ENCODE measurements around the gene PAM. TPM values are rescaled to one million over a fixed set of nuclear protein-coding genes. Genes with fewer than 3 reads are reported as not detected.
"Not testable (repeated sequence)": the region's sequence is repeated elsewhere in the genome, so short reads cannot be mapped to it uniquely, and the experiment has no call there.

PAM gene
- total RNA-seq, 1 experiment from 2014 or later = 1.2 TPM

DNA sequence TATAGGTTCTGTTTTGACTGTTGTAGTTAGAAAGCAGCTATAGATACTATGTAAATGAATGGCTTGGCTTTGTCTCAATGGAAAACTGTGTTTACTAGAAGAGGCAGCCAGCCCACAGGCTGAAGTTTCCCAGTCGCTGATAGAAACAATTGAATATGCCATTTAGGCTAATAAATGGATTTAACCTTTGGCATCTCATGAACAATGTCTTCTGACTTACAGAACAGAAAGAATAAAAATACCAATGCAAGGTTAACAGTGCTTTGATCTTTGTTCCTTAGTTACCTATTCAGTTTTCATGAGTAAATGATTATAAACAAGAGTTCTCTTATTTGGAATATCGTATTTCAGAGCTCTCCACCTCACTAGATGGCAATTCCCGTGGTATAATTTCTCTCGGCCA, 120.6 kb downstream of the PAM start:
- in situ Hi-C loops (cut with HindIII; ENCODE audit: low sequenced_read_pairs) = no loop called here
- no peak for DNase-seq (ENCODE audit: low spot score)

DNA sequence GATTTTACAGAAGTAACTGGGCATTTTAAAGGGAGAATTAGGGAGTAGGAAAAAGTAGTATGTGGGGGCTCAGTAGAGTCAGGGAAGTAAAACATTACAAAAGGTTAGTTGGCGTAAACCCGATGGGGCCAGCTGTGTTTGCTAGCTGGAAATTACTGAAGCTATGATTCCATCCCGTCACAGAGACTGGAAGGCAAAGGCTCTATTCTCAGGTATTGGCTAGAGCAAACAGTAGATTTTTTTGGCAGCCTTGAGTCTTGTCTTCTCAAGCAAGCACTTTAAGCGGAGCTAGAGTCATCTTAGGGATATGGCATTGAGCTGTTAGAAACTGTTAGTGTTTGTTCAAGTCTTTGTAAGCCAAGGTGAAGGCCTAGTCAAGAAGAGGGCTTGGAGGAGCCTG, 121.5 kb downstream of the PAM start:
- no peak for DNase-seq (ENCODE audit: low spot score)
- in situ Hi-C loops (cut with HindIII; ENCODE audit: low sequenced_read_pairs) = no loop called here

- in situ Hi-C loops (cut with HindIII; ENCODE audit: low sequenced_read_pairs) = no loop called here
- DNase-seq (ENCODE audit: low spot score) = no peak
These were observed 124.6 kb downstream of the PAM start for GRCh38 chr5:102879741-102880140.

GRCh38 chr5:102886586-102886985, 131.5 kb downstream of the PAM start:
- DNase-seq (ENCODE audit: low spot score) = no peak
- in situ Hi-C loops (cut with HindIII; ENCODE audit: low sequenced_read_pairs) = no loop called here

- no peak for DNase-seq (ENCODE audit: low spot score)
- in situ Hi-C loops (cut with HindIII; ENCODE audit: low sequenced_read_pairs) = no loop called here
These were observed 133.4 kb downstream of the PAM start for GRCh38 chr5:102888483-102888882.

DNA sequence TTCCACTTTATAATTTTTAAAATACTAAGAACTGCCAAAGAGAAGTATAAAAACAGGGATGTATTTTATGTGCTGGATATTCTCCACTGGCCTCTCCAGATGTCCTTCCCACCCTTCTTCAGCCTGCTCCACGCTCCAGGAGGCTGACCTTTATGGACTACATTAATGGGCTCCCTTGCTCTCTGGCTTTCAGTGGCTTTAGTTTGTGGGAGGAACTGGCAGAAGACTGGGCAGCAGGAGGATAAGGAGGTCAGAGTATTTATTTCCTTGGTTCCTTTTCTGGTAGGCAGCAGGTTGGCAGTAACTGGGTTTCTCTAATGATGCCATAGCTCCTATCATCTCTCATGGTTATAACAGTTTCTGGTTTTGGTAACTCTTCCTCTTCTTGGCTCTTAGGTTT, 133.9 kb downstream of the PAM start:
- in situ Hi-C loops (cut with HindIII; ENCODE audit: low sequenced_read_pairs) = no loop called here
- peak; percentile 22 for DNase-seq (ENCODE audit: low spot score)

DNA sequence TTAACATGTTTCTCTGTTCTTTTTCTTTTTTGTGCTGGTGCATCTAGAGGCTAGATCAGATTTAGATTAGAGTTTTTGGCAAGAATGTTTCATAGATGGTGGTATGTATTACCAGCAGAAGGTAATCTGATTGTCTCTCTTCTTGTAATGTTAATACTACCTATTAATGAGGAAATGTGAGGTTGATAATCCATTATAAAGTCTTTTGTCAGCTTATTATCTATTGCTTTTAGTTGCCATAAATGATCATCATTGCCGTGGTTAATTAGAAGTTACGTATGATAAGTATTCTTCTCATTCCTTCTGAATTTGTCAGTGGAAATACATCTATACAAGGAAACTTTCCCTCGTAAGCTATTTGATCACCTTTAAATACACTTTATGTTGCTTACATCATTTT, 135.0 kb downstream of the PAM start:
- in situ Hi-C loops (cut with HindIII; ENCODE audit: low sequenced_read_pairs) = no loop called here

GRCh38 chr5:102891175-102891574, 136.1 kb downstream of the PAM start:
- in situ Hi-C loops (cut with HindIII; ENCODE audit: low sequenced_read_pairs) = no loop called here
- DNase-seq (ENCODE audit: low spot score) = no peak

More for the DNA sequence above, 135.0 kb downstream of the PAM start:
- DNase-seq (ENCODE audit: low spot score) = no peak

DNA sequence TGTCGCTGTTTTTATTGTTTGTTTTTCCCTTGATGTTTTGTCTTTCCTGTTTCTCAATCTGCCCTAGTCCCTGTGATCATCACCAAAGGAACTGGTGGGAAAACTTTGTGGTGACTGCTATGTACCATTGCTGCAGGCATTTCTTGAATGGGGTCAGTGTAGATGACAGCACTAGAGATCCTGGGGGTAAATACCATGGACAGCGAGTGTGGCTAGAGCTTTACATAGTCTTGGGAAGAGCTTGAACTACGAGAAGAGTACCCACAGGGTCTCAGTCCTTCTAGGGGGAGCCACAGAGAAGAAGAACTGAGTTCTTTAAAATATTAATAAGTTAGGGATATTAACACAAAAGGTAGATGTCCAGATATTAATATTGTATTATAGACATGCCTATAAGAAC, 138.8 kb downstream of the PAM start:
- in situ Hi-C loops (cut with HindIII; ENCODE audit: low sequenced_read_pairs) = no loop called here
- DNase-seq (ENCODE audit: low spot score) = no peak

DNA sequence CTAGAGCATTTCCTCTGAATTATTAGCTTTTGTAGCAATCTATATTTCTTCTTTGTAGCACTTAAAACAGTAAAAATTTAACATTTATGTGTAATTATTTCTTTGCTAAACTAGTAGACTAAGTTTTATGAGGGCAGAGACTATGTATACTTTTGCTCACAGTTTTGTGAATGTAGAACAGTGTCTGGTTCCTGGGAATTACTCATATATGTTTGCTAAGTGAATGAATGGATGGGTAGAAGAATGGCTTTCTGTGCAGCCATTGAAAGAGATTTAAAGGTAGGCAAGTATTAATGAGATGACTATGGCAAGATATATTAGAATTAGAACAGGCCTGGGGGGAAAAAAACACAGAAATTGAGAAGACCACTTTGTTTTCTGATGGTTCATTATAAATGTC, 140.1 kb downstream of the PAM start:
- in situ Hi-C loops (cut with HindIII; ENCODE audit: low sequenced_read_pairs) = no loop called here
- no peak for DNase-seq (ENCODE audit: low spot score)

DNA sequence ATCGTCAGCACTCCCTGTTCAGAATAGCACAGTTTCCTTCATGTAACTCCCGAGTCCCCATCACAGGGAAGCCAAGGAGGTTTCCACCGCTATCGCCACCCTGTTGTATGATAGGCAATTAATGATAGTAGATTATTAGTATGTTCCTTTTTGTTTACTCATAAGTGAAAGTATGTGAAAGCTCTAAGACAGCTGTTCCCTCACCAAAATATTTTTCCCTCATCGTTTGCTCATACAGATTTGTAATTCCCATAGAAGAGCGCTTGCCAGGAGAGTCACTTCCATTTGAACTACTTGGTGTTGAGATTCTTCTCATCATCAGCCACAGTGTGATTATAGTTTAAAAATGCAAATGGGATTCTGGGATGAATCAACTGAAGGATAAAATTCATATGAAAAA, 140.9 kb downstream of the PAM start:
- DNase-seq (ENCODE audit: low spot score) = no peak
- in situ Hi-C loops (cut with HindIII; ENCODE audit: low sequenced_read_pairs) = no loop called here

DNA sequence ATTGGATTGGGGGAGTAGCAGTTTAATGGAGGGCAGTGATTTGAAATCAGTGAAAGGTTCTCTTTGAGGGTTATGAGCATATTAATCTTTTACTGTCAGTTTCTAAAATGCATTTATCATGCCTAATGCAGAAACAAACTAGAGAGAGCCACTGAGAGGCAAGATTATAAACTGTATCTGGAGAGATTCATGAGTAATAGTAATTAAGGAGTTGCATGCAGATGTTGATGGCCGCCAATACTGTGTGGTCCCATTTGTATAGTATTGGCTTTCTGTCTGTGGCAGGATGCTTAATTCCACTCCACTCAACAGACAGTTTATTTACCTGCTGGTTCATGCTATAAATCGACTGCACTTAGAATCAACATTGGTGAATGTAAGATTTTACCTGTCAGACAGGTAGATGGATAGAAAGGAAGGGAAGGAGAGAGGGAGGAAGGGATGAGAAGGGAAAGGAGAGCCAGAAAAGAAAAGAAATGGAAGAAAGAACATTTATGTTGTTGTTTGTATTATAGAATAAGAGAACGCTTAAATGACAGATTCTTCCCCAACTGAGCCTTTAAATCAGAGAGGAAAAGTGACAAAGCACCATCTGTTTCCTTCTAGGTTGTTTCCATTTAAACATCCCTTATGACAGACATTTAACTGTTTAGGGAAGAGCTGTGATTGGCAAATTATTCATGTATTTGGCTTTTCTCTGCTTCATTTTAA, 146.5 kb downstream of the PAM start:
- in situ Hi-C loops (cut with HindIII; ENCODE audit: low sequenced_read_pairs) = no loop called here
- peak; percentile 35 for DNase-seq (ENCODE audit: low spot score)

GRCh38 chr5:102902135-102902448, 147.0 kb downstream of the PAM start:
- in situ Hi-C loops (cut with HindIII; ENCODE audit: low sequenced_read_pairs) = no loop called here
- DNase-seq (ENCODE audit: low spot score) = no peak

DNA sequence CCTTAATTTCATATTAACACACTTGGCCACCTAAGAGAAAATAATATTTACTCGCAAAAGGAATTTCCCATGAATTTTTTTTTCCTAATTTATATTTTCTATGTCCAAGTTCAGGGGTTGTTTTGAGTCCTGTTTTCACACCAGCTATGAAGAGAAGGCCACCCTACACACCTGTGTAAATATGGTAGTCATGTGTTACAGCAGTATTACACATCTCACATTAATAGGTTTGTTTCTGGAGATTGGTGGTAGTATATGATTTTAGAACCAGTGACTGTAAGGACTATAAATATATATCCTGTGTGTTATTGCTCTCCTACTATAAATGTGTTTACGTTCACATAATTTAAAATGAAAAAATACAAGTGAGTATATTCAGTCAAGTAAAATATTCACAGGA, 147.5 kb downstream of the PAM start:
- in situ Hi-C loops (cut with HindIII; ENCODE audit: low sequenced_read_pairs) = no loop called here

GRCh38 chr5:102903074-102903871, 148.2 kb downstream of the PAM start:
- no peak for DNase-seq (ENCODE audit: low spot score)
- in situ Hi-C loops (cut with HindIII; ENCODE audit: low sequenced_read_pairs) = no loop called here

More for the DNA sequence above, 147.5 kb downstream of the PAM start:
- DNase-seq (ENCODE audit: low spot score) = no peak

DNA sequence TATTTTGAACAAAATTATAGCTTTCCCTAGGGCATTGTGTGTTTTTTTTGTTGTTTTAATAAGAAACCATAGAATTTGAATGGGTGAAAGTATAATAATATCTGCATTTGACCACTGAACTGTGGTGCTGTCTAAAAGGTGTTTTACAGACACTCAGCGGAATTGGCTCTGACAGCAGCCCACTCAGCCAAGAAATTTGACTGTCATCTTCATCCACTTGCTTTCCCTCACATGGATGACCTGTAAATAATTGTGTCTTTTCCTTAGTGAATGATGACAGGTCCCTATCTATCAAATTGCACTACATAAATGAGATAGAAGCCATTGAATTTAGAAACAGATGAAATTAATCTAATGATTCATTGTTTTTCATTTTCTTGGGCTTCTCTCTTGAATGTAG, 150.0 kb downstream of the PAM start:
- no peak for DNase-seq (ENCODE audit: low spot score)
- in situ Hi-C loops (cut with HindIII; ENCODE audit: low sequenced_read_pairs) = no loop called here

- DNase-seq (ENCODE audit: low spot score); in situ Hi-C loops (cut with HindIII; ENCODE audit: low sequenced_read_pairs): not testable (repeated sequence)
These were observed 152.0 kb downstream of the PAM start for GRCh38 chr5:102907099-102907498.

- DNase-seq (ENCODE audit: low spot score) = no peak
- in situ Hi-C loops (cut with HindIII; ENCODE audit: low sequenced_read_pairs) = no loop called here
These were observed 155.4 kb downstream of the PAM start for GRCh38 chr5:102910240-102911226.

DNA sequence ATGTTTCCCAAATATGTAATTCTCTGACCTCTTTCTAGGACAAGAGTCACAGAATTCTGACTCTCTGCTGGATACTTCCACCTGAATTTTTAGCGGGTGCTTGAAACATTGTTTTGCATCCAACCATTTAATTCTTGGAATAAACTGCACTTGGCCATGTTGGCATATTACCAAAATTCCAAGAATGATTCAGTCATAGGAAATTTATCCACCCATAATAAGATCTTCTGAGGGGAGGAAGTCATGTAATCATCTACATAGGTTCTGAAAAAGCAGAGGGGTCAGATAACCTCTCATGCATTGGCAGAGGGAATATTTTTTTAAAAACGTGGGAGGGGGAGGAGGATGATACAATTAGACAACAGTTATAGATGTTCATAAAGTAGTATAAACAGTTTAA, 156.9 kb downstream of the PAM start:
- in situ Hi-C loops (cut with HindIII; ENCODE audit: low sequenced_read_pairs) = no loop called here
- DNase-seq (ENCODE audit: low spot score) = peak; percentile 42

- in situ Hi-C loops (cut with HindIII; ENCODE audit: low sequenced_read_pairs) = no loop called here
These were observed 161.0 kb downstream of the PAM start for GRCh38 chr5:102916109-102916508.

More at GRCh38 chr5:102916109-102916508, 161.0 kb downstream of the PAM start:
- no peak for DNase-seq (ENCODE audit: low spot score)
